ENCODE results near the gene POFUT2. TPM values are rescaled to one million over a fixed set of nuclear protein-coding genes. Genes with fewer than 3 reads are reported as not detected.

The POFUT2 gene
- polyA plus RNA-seq, 1 experiment = 38.5 TPM

- DNase-seq (ENCODE audit: low read depth) = no peak
- Histone ChIP-seq H3K4me3 (ENCODE audit: low read depth, low read length) (no peak overlapping the region), H3K36me3 (ENCODE audit: control insufficient read depth, insufficient read depth, low read length) (peaks cover 46% of the 10 kb centered on the region), H3K27me3 (ENCODE audit: control insufficient read depth, insufficient read depth, low read length) (no peaks in the 10 kb centered on the region)
- CTCF ChIA-PET = no interaction called here
- TF ChIP-seq CTCF (IDR thresholded peaks at IDR 0.05; ENCODE audit: insufficient read depth, low read depth, low read length) = no peak
- POLR2A ChIA-PET = no interaction called here
These were observed 11.1 kb downstream of the POFUT2 start for GRCh38 chr21:45276596-45276995.

GRCh38 chr21:45270306-45270821, 17.3 kb downstream of the POFUT2 start:
- no peak overlapping the region for H3K4me3 ChIP-seq (ENCODE audit: low read depth, low read length)
- peaks cover 31% of the 10 kb centered on the region for H3K36me3 ChIP-seq (ENCODE audit: control insufficient read depth, insufficient read depth, low read length)
- POLR2A ChIA-PET = no interaction called here
- TF ChIP-seq CTCF (IDR thresholded peaks at IDR 0.05; ENCODE audit: insufficient read depth, low read depth, low read length) = peak; percentile 29
- H3K27me3 ChIP-seq (ENCODE audit: control insufficient read depth, insufficient read depth, low read length) = no peaks in the 10 kb centered on the region
- CTCF ChIA-PET = interaction anchor here (1.6 to 3.2 kb wide), 2 partner anchors 132 to 169 kb away, joined by 4 to 22 read pairs; no protein-coding TSS in a partner anchor
- DNase-seq (ENCODE audit: low read depth) = no peak

GRCh38 chr21:45269861-45270260, 17.8 kb downstream of the POFUT2 start:
- no peak for TF ChIP-seq CTCF (IDR thresholded peaks at IDR 0.05; ENCODE audit: insufficient read depth, low read depth, low read length)
- DNase-seq (ENCODE audit: low read depth) = no peak
- ChIA-PET POLR2A (no interaction called here), CTCF (interaction anchor here (1.6 to 3.2 kb wide), 2 partner anchors 132 to 170 kb away, joined by 4 to 22 read pairs; no protein-coding TSS in a partner anchor)
- Histone ChIP-seq H3K36me3 (ENCODE audit: control insufficient read depth, insufficient read depth, low read length) (peaks cover 34% of the 10 kb centered on the region), H3K27me3 (ENCODE audit: control insufficient read depth, insufficient read depth, low read length) (no peaks in the 10 kb centered on the region), H3K4me3 (ENCODE audit: low read depth, low read length) (no peak overlapping the region)

- peaks cover 40% of the 10 kb centered on the region for H3K36me3 ChIP-seq (ENCODE audit: control insufficient read depth, insufficient read depth, low read length)
- POLR2A ChIA-PET = no interaction called here
- no peak for TF ChIP-seq CTCF (IDR thresholded peaks at IDR 0.05; ENCODE audit: insufficient read depth, low read depth, low read length)
- H3K27me3 ChIP-seq (ENCODE audit: control insufficient read depth, insufficient read depth, low read length) = no peaks in the 10 kb centered on the region
- no peak for DNase-seq (ENCODE audit: low read depth)
- CTCF ChIA-PET = no interaction called here
- no peak overlapping the region for H3K4me3 ChIP-seq (ENCODE audit: low read depth, low read length)
These were observed 20.3 kb downstream of the POFUT2 start for GRCh38 chr21:45267390-45267760.

GRCh38 chr21:45266518-45267389, 20.9 kb downstream of the POFUT2 start:
- Histone ChIP-seq H3K4me3 (ENCODE audit: low read depth, low read length) (no peak overlapping the region), H3K27me3 (ENCODE audit: control insufficient read depth, insufficient read depth, low read length) (no peaks in the 10 kb centered on the region), H3K36me3 (ENCODE audit: control insufficient read depth, insufficient read depth, low read length) (peaks cover 38% of the 10 kb centered on the region)
- CTCF ChIA-PET = no interaction called here
- POLR2A ChIA-PET = no interaction called here
- no peak for DNase-seq (ENCODE audit: low read depth)
- TF ChIP-seq CTCF (IDR thresholded peaks at IDR 0.05; ENCODE audit: insufficient read depth, low read depth, low read length) = no peak
